SK-N-SH treated with all-trans-retinoic acid at 6 μM for 48 hours (cell line): ENCODE data around the gene DYRK1B.

Source experiments
- ARNTL ChIP-seq: fragments of 450-650 bp; formaldehyde crosslinking; IDR thresholded peaks from 2 replicates; pipeline ENCODE4 v1.5.0; 2020; ENCODE audit warnings: low read depth, mild to moderate bottlenecking, moderate library complexity, borderline replicate concordance
- GLIS3 ChIP-seq: fragments of 250-450 bp; sonication (Bioruptor Pico); IDR thresholded peaks from 2 replicates; pipeline ENCODE4 v1.5.0; 2020; ENCODE audit warnings: mild to moderate bottlenecking, moderate library complexity
- RARB ChIP-seq: fragments of 250-450 bp; sonication (Bioruptor Pico); IDR thresholded peaks from 2 replicates; pipeline ENCODE4 v1.8.0; 2021; ENCODE audit warnings: mild to moderate bottlenecking, moderate library complexity
- ZFP3 ChIP-seq: fragments of 250-450 bp; sonication (Bioruptor Pico); IDR thresholded peaks from 2 replicates; pipeline ENCODE4 v1.5.0; 2020; ENCODE audit warnings: mild to moderate bottlenecking, moderate library complexity
- ZFP30 ChIP-seq: fragments of 450-650 bp; formaldehyde crosslinking; IDR thresholded peaks from 2 replicates; pipeline ENCODE4 v1.5.0; 2022; ENCODE audit warnings: mild to moderate bottlenecking, moderate library complexity
- ZNF565 ChIP-seq: fragments of 450-650 bp; formaldehyde crosslinking; conservative IDR thresholded peaks from 2 replicates; pipeline ENCODE4 v1.5.0; 2020; ENCODE audit warnings: low read depth, mild to moderate bottlenecking, moderate library complexity
- ZNF70 ChIP-seq: fragments of 450-650 bp; formaldehyde crosslinking; IDR thresholded peaks from 2 replicates; pipeline ENCODE4 v1.5.0; 2020; ENCODE audit warnings: mild to moderate bottlenecking, moderate library complexity
- ZNF8 ChIP-seq: fragments of 450-650 bp; formaldehyde crosslinking; IDR thresholded peaks from 2 replicates; pipeline ENCODE4 v1.5.0; 2020; ENCODE audit warnings: mild to moderate bottlenecking, moderate library complexity
- TF ChIP-seq, protein P1 (sequence below): fragments of 250-450 bp; sonication (Bioruptor Pico); IDR thresholded peaks from 2 replicates; pipeline ENCODE4 v1.5.0; 2020; ENCODE audit warnings: mild to moderate bottlenecking, moderate library complexity
- TF ChIP-seq, protein P2 (sequence below): fragments of 250-450 bp; sonication (Bioruptor Pico); IDR thresholded peaks from 2 replicates; pipeline ENCODE4 v1.5.1; 2020; ENCODE audit warnings: low read depth, mild to moderate bottlenecking, moderate library complexity
- TF ChIP-seq, protein P3 (sequence below): fragments of 250-450 bp; sonication (Bioruptor Pico); IDR thresholded peaks from 2 replicates; pipeline ENCODE4 v1.8.0; 2020; ENCODE audit warnings: mild to moderate bottlenecking, moderate library complexity, borderline replicate concordance

DNA sequence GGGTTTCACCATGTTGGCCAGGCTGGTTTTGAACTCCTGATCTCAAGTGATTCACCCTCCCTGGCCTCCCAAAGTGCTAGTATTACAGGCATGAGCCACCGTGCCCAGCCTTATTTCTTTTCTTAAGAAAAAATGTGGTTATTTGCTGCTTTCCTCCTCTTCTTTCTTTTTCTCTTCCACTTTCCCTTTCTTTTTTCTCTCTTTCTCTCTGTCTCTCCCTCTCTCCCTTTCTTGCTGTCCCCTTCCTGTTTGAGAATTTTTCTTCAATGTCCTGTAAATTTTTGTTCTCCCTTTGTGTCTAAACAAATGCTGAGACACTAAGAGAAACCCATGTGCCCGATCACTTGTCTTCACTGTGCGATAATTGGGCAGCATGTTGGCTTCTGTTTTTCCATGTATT lies 53.1 kb downstream of the DYRK1B start:
- TF ChIP-seq, protein P1, sequence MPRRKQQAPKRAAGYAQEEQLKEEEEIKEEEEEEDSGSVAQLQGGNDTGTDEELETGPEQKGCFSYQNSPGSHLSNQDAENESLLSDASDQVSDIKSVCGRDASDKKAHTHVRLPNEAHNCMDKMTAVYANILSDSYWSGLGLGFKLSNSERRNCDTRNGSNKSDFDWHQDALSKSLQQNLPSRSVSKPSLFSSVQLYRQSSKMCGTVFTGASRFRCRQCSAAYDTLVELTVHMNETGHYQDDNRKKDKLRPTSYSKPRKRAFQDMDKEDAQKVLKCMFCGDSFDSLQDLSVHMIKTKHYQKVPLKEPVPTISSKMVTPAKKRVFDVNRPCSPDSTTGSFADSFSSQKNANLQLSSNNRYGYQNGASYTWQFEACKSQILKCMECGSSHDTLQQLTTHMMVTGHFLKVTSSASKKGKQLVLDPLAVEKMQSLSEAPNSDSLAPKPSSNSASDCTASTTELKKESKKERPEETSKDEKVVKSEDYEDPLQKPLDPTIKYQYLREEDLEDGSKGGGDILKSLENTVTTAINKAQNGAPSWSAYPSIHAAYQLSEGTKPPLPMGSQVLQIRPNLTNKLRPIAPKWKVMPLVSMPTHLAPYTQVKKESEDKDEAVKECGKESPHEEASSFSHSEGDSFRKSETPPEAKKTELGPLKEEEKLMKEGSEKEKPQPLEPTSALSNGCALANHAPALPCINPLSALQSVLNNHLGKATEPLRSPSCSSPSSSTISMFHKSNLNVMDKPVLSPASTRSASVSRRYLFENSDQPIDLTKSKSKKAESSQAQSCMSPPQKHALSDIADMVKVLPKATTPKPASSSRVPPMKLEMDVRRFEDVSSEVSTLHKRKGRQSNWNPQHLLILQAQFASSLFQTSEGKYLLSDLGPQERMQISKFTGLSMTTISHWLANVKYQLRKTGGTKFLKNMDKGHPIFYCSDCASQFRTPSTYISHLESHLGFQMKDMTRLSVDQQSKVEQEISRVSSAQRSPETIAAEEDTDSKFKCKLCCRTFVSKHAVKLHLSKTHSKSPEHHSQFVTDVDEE, result no peak
- TF ChIP-seq ZNF565 (CRISPR knock-in tag) (no peak), RARB (CRISPR knock-in tag) (no peak), ZFP30 (CRISPR knock-in tag) (no peak), GLIS3 (CRISPR knock-in tag) (no peak), ZNF70 (no peak), ZNF8 (CRISPR knock-in tag) (no peak), ARNTL (CRISPR knock-in tag) (no peak), ZFP3 (CRISPR knock-in tag) (no peak)
- TF ChIP-seq, protein P2, sequence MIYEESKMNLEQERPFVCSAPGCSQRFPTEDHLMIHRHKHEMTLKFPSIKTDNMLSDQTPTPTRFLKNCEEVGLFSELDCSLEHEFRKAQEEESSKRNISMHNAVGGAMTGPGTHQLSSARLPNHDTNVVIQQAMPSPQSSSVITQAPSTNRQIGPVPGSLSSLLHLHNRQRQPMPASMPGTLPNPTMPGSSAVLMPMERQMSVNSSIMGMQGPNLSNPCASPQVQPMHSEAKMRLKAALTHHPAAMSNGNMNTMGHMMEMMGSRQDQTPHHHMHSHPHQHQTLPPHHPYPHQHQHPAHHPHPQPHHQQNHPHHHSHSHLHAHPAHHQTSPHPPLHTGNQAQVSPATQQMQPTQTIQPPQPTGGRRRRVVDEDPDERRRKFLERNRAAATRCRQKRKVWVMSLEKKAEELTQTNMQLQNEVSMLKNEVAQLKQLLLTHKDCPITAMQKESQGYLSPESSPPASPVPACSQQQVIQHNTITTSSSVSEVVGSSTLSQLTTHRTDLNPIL, result no peak
- TF ChIP-seq, protein P3, sequence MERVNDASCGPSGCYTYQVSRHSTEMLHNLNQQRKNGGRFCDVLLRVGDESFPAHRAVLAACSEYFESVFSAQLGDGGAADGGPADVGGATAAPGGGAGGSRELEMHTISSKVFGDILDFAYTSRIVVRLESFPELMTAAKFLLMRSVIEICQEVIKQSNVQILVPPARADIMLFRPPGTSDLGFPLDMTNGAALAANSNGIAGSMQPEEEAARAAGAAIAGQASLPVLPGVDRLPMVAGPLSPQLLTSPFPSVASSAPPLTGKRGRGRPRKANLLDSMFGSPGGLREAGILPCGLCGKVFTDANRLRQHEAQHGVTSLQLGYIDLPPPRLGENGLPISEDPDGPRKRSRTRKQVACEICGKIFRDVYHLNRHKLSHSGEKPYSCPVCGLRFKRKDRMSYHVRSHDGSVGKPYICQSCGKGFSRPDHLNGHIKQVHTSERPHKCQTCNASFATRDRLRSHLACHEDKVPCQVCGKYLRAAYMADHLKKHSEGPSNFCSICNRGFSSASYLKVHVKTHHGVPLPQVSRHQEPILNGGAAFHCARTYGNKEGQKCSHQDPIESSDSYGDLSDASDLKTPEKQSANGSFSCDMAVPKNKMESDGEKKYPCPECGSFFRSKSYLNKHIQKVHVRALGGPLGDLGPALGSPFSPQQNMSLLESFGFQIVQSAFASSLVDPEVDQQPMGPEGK (CRISPR knock-in tag), result no peak
